Putamen (tissue), 1 donor: ENCODE measurements around the gene ANKRD6.

ENCODE experiments used
- DNase-seq: peaks from one replicate; pipeline ENCODE4 v3.0.0-alpha.2; 2016; ENCODE audit warnings: low spot score

Gene ANKRD6

DNA sequence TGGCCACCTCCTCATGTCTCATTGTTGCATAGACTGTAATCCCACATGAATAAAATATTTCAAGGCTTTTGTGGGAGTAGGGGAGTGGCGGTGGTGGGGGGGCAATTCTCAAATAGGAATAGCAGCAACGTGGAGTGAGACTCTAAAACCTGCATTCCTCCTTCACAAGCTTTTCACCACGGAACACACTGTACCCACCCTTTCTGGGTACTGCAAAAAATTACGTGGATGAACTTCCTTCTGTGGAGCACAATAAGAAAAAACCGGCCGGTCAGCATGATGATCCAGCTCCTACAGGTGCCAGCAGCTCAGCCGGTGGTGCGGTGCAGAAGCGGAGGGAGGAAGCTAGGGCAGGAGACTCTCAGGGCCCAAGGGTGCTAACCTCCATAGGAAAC, 19.9 kb upstream of the ANKRD6 start:
- DNase-seq, result no peak

- DNase-seq, result no peak
These were observed 18.7 kb upstream of the ANKRD6 start for GRCh38 chr6:89414215-89414614.

DNA sequence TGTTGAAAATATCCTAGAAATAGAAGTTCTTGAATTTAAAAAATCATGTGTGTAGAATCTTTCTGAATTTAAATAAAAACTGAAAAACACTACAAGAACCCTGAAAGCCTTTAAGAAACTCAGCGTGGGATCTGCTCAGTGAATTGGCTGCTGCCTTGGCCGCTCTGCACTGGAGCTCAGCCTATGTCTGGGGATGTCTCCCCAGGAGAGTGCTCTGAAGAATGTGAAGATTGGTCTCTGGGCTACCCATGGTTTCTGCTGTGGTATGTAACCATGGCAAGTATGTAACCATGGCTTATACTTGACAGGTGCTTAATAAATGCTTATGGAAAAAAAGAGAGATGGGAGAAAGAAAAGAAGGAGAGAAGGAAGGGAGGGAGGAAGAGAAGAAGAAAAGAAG, 17.8 kb upstream of the ANKRD6 start:
- no peak for DNase-seq

GRCh38 chr6:89416796-89417195, 16.2 kb upstream of the ANKRD6 start:
- DNase-seq, result no peak

- no peak for DNase-seq
These were observed 2.6 kb upstream of the ANKRD6 start for GRCh38 chr6:89430201-89430962.

DNA sequence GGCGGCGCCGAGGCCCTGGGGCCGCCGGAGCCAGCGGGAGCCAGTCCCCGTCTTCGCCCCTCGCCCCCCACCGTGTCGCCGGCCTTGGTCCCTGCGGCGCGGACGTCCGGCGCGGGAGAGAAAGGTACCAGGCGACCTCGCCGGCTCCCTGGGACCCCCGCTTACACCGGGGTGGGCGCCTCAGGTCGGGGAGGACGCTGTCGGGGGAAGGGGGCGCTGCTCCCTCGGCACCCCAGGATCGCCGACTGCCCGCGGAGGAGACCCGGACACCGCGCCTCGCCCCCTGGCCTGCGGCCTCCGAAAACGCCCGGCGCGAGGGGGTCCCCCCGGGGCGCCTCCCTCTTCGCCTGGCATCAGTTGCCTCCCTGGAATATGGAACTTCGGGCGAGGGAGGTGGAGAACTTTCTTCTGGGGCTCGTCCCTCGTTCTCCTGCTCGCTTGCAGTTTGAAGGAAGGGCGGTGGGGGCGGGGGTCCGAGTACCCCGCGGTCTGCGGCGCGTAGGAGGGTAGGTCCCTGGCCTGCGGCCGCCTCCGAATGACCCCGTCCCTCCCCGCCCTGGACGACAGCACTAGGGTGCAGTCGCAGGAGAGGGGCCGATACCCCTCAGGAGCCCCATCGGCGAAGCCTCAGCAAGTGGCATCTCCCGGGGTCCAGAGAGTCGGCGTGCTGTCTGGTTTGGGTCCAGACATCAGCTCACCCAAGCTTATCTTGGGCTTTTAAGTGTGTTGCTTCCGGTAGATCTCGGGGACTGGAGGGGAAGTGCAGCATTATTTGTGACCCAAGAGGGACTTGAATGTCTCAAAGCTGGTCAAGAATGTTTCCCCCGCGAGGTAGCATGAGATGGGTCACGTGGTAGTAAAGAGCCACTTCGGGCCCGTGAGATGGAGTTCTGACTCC, 549 bp downstream of the ANKRD6 start:
- no peak for DNase-seq

DNA sequence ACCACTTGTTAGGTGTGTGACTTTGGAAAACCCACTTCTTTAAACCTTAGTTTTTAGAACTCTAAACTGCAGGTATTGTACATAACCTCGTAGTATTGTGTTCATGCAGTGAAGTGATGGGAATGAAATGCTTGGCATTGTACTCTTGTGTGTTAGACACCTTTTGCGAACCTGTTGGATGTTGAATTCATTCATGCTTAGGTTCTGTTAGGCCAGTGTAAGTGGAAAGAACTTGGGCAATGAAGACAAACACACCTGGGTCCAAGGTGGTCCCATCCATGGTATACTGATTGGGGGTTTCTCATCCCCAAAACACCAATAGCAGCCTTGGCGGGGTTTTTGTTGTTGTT, 1.2 kb downstream of the ANKRD6 start:
- no peak for DNase-seq

GRCh38 chr6:89434954-89435353, 2.0 kb downstream of the ANKRD6 start:
- no peak for DNase-seq

DNA sequence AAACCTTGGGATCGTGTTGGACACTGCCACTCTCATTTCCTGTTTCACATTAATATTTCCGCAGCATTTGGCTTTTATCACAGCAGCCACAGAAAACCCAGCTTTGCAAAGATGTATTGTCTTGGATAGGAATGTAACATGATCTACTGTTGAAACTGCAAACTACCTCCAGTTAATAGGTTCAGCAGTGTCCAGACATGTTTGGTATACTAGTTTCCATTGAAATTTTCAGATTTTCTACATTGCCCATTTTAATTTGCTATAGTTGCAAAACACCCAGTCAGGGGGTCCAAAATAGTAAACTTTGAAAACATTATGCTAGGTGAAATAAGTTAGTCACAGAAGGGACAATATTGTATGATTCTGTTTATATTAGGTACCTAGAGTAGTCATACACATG, 3.3 kb downstream of the ANKRD6 start:
- DNase-seq, result no peak

DNA sequence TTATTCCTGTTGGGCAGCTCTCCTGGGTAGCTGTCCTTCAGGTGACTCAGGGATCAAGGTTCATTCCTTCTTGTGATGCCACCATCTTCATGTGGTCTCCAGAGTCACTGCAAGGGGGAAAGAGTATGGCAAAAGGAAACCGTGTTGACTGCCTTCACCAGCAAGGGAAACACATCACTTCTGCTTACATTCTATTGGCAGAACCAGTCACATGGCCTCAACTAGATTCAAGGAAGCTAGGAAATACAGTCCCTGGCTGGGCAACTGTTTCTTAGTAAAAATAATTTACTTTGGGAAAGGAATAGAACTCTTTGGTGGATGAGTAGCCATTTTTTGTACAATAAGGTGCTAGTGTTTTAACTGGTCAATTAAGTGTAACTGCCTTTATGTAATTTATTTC, 5.3 kb downstream of the ANKRD6 start:
- DNase-seq, result no peak

DNA sequence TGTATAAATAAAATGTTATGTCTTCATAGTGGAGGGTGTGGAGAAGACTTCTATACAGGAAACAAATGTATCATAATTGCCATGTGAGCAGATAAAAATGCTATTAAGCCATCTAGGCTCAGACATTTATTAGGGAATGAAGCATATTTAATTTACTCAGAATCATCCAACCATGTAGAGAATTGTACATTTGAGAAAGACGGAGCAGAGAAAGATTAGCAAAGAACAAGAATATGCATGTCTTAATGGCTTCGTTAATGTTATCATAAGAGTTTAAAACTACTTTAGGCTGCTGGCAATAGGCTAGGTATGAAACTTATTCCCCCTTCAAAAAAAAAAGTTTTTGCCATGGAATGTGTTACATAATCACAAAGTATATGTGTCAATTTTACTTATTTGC, 6.1 kb downstream of the ANKRD6 start:
- DNase-seq, result no peak

DNA sequence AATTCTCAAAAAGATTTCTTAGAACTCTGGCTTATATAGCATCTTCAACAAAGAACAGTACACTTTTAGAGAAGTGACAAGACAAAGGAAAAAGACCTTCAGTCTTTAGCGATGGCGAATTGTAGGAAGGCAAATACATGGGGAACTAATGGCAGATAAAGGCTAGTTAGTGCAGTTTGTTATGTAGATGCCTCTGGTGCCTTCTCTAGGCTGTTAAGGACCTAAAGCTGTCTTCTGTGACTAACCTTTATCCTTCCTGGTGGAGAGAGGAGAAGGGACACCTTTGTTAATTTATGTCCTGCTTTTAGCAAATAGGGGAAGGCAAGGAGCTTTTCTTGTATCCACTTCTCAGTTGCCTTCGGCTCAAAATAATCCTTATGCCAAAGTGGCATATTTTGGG, 7.2 kb downstream of the ANKRD6 start:
- no peak for DNase-seq

DNA sequence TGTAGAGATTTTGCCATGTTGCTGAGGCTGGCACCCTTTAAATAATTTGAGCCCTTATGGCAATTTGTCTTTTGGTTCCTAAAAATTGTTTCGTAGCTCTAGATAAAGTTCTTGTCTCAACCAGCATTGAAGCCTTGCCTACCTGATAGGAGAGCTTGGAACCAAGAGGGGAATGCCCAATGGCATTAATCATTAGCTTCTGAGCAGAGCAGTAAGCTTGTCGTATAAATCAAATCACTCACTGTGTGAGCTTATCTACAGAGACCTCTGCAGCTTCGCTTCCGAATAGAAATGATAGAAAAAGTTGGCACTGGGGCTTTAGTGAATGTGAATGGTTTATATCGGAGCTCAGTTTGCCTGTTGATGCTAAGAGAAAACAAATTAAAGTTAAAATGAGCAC, 10.7 kb downstream of the ANKRD6 start:
- no peak for DNase-seq

GRCh38 chr6:89449193-89449592, 16.2 kb downstream of the ANKRD6 start:
- no peak for DNase-seq

DNA sequence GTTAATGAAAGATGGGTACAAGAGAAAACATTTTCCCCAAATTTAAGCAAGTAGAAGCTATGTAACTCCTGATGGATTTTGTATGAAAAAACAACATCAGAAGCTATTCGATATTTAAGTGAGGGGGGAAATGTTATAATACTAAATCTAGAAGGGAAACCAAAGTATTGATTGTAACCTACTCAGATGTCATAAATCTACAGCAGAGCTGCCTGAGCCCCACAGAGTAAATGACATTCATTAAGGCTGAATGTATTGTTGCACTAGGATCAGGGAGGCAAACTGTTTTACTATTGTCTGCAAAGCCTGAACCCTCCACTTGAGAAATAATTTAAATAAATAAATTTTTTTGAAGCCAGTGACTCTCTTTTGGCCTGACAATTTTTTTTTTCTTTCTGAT, 19.3 kb downstream of the ANKRD6 start:
- no peak for DNase-seq

GRCh38 chr6:89454300-89454699, 21.3 kb downstream of the ANKRD6 start:
- no peak for DNase-seq

- no peak for DNase-seq
These were observed 25.8 kb downstream of the ANKRD6 start for GRCh38 chr6:89458704-89459103.

DNA sequence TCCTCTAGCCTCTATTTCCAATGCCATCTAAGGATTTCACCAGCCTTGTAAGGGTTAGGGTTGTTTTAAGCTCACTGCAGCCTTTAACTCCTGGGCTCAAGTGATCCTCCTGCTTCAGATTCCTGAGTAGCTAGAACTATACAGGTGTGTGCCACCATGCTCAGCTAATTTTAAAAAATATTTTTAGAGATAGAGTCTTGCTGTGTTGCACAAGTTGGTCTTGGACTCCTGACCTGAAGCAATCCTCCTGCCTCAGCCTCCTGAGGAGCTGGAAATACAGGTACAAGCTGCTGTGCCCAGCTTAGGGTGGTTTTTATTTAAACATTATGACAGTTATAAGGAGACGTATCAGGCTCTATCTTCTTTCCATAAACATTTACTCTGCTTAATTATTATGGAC, 26.5 kb downstream of the ANKRD6 start:
- no peak for DNase-seq

GRCh38 chr6:89460713-89461112, 27.8 kb downstream of the ANKRD6 start:
- no peak for DNase-seq

DNA sequence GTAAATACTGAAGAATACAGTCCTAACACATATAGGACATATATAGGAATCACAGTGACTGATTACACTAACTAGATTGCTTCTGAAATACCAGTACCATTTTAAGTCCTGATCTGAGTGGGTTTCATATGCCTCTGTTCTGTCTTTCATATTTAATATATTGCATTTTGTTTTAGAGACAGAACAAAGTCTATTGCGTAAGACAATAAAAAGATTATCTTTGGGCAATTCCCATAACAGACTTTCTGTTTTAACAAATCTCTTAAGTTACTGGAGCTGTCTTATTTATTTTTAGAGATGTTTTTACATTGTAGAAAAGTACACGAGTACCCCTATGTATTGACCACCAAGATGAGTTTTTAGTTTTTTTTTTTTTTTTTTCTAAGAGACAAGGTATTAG, 29.6 kb downstream of the ANKRD6 start:
- no peak for DNase-seq

- DNase-seq, result no peak
These were observed 31.3 kb downstream of the ANKRD6 start for GRCh38 chr6:89464295-89464694.

- no peak for DNase-seq
These were observed 34.5 kb downstream of the ANKRD6 start for GRCh38 chr6:89467437-89467836.

DNA sequence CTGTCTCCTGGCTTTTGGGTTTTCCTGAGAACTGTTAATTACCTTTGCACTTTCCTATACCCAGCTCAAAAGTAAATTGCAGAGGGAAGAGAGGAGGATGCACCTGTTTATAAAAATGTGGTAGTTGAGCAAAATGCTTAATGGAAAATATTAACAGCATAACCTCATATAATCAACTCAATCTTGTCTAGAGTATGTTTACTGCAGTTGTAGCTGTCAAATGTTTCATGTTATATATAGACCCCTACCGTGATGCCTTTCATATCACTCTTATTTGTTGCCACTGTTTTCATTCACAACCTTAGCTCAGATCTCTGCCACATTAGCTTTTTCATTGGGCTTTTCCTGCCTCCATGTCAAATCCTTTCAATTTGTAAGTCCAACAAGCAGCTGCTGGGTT, 36.0 kb downstream of the ANKRD6 start:
- DNase-seq, result no peak
